ENCODE data around the gene AFTPH.

- TF ChIP-seq CTCF (IDR thresholded peaks at IDR 0.05), result no peak
- TF ChIP-seq POLR2A (IDR thresholded peaks at IDR 0.05), result no peak
Measured at GRCh38 chr2:64605991-64606478, 81.9 kb downstream of the AFTPH start.
